Measurements from ENCODE around the gene HS6ST2.

DNA sequence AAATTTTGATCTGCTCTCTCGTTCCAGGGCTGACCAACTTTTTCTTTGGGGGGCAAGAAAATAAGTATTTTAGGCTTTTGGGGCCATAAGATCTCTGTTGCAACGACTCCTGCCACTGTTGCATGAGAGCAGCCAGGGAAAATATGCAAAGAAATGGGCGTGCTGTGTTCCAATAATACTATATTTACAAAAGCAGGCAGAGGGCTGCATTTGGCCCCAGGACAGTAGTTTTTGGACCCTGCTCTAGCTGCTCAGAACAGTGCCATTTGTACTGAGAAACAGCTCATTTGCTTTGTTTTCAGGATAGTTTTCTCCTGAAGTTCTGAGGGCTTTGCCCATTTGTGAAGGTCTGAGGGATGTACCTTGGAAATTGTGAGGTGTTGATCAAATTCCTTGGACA lies 334.5 kb downstream of the HS6ST2 start:
- no peak for TF ChIP-seq POLR2AphosphoS5 (IDR thresholded peaks at IDR 0.05; ENCODE audit: low read depth, low read length)
- TF ChIP-seq SIN3A (IDR thresholded peaks at IDR 0.05; ENCODE audit: borderline replicate concordance, insufficient read depth, low read length): no peak
- no peak for TF ChIP-seq TAF1 (IDR thresholded peaks at IDR 0.05; ENCODE audit: borderline replicate concordance, insufficient read depth, low read length)

All from PFSK-1 (cell line).